Measurements from ENCODE around the gene RAB40B. TPM values are rescaled to one million over a fixed set of nuclear protein-coding genes. Genes with fewer than 3 reads are reported as not detected.

Gene RAB40B
- total RNA-seq, 2 donors from 2014 or later = 1.2 to 4.6 TPM

DNA sequence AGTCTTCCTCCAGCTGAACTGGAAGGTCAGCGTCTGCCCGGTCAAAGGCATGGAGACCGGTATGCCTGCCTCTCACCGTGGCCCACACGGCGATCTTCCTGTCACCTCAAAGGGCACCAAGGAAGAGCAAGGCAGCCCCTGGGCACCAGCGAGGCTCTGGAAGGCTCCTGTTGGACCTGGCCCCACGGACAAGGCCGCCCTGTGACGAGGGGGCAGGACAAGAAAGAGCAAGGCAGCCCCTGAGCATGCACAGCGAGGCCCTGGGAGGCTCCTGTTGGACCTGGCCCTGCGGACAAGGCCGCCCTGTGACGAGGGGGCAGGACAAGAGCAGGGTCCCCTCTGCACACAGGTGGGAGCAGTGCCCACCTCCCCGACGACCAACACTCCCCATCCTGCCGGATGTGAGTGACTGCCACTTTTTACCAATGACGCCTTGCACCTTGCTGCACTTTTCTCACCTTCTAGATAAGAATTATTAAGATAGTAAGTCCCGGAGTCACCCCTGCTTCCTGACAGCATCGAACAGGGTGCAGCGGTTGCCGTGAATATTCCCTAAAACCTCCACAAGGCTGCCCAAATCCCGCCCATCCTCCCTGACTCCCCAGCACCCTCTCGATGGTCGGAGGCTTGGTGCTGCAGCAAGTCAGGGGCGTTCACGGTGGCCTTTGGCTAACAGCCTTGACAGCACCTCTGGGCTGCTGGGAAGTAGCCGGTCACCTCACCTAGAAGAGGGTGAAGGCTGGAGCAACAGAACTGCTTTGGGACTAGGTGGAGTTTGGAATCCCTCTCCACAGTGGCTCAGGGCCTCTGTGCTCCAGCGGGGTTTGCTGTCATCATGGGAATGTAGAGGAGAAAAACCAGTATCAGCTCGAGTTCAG, 44.6 kb downstream of the RAB40B start:
- H3K27ac Mint-ChIP-seq = no peak overlapping the region
- H3K27me3 Mint-ChIP-seq (ENCODE audit: insufficient read depth) = peaks cover 10% of the 10 kb centered on the region
- H3K36me3 Mint-ChIP-seq (ENCODE audit: low read depth) = no peaks in the 10 kb centered on the region
- no peak overlapping the region for H3K9ac ChIP-seq (ENCODE audit: extremely low read depth, low read length, poor library complexity, severe bottlenecking)
- H3K27me3 ChIP-seq (ENCODE audit: control insufficient read depth, insufficient read depth, low read length, poor library complexity, severe bottlenecking) = no peaks in the 10 kb centered on the region
- no peak overlapping the region for H3K4me3 Mint-ChIP-seq
- no peaks in the 10 kb centered on the region for H3K9me3 ChIP-seq (ENCODE audit: control insufficient read depth, low read length)
- H3K27ac ChIP-seq (ENCODE audit: low read depth, low read length) = no peak overlapping the region
- DNase-seq = no peak
- no peaks in the 10 kb centered on the region for H3K36me3 ChIP-seq (ENCODE audit: control insufficient read depth, insufficient read depth, low read length)
- TF ChIP-seq, protein P1, sequence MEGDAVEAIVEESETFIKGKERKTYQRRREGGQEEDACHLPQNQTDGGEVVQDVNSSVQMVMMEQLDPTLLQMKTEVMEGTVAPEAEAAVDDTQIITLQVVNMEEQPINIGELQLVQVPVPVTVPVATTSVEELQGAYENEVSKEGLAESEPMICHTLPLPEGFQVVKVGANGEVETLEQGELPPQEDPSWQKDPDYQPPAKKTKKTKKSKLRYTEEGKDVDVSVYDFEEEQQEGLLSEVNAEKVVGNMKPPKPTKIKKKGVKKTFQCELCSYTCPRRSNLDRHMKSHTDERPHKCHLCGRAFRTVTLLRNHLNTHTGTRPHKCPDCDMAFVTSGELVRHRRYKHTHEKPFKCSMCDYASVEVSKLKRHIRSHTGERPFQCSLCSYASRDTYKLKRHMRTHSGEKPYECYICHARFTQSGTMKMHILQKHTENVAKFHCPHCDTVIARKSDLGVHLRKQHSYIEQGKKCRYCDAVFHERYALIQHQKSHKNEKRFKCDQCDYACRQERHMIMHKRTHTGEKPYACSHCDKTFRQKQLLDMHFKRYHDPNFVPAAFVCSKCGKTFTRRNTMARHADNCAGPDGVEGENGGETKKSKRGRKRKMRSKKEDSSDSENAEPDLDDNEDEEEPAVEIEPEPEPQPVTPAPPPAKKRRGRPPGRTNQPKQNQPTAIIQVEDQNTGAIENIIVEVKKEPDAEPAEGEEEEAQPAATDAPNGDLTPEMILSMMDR (conservative IDR thresholded peaks at IDR 0.05) = no peak
- no peak overlapping the region for H3K4me3 ChIP-seq (ENCODE audit: low read length)
- no peaks in the 10 kb centered on the region for H3K4me1 ChIP-seq (ENCODE audit: control insufficient read depth, insufficient read depth, low read length)
- no peaks in the 10 kb centered on the region for H3K4me1 Mint-ChIP-seq
- WGBS, 2 experiments (ENCODE audit: insufficient coverage in 1 of 2, insufficient read length in 1 of 2) = 91 to 94% methylated on average over 22 to 30 of the region's 30 CpGs
- H3K9me3 Mint-ChIP-seq = no peaks in the 10 kb centered on the region

DNA sequence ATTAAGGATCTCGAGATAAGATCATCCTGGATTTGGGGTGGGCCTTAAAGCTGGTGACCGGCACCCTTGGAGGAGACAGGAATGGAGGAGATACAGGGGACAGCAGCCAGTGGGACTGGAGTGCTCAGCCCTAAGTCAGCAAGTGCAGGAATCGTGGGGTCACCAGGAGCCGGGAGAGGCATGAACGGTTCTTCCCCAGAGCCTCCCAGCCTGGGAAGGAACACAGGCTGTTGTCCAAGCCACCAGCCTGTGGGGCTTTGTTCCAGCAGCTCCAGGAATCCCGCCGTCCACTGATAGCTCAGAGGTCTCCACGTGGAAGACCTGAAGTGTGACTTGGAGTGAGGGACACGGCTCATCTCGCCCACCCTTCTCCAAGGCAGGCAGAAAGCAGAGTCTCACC, 47.8 kb downstream of the RAB40B start:
- TF ChIP-seq, protein P1 (conservative IDR thresholded peaks at IDR 0.05) = no peak
- Mint-ChIP-seq H3K4me3 (no peak overlapping the region), H3K36me3 (ENCODE audit: low read depth) (peaks cover 2% of the 10 kb centered on the region), H3K27ac (no peak overlapping the region), H3K9me3 (no peaks in the 10 kb centered on the region), H3K4me1 (peaks cover 4% of the 10 kb centered on the region), H3K27me3 (ENCODE audit: insufficient read depth) (peaks cover 10% of the 10 kb centered on the region)
- no peaks in the 10 kb centered on the region for H3K27me3 ChIP-seq (ENCODE audit: control insufficient read depth, insufficient read depth, low read length, poor library complexity, severe bottlenecking)
- H3K36me3 ChIP-seq (ENCODE audit: control insufficient read depth, insufficient read depth, low read length) = no peaks in the 10 kb centered on the region
- H3K9me3 ChIP-seq (ENCODE audit: control insufficient read depth, low read length) = no peaks in the 10 kb centered on the region
- H3K4me3 ChIP-seq (ENCODE audit: low read length) = no peak overlapping the region
- no peaks in the 10 kb centered on the region for H3K4me1 ChIP-seq (ENCODE audit: control insufficient read depth, insufficient read depth, low read length)
- H3K27ac ChIP-seq (ENCODE audit: low read depth, low read length) = no peak overlapping the region
- no peak for DNase-seq
- H3K9ac ChIP-seq (ENCODE audit: extremely low read depth, low read length, poor library complexity, severe bottlenecking) = no peak overlapping the region
- WGBS, 2 experiments (ENCODE audit: insufficient coverage in 1 of 2, insufficient read length in 1 of 2) = 88 to 96% methylated on average over 4 to 9 of the region's 10 CpGs

GRCh38 chr17:82649501-82650261, 48.8 kb downstream of the RAB40B start:
- Mint-ChIP-seq H3K27ac (no peak overlapping the region), H3K27me3 (ENCODE audit: insufficient read depth) (peaks cover 10% of the 10 kb centered on the region), H3K36me3 (ENCODE audit: low read depth) (peaks cover 7% of the 10 kb centered on the region), H3K4me3 (peak overlapping the region; percentile 39), H3K9me3 (no peaks in the 10 kb centered on the region), H3K4me1 (peaks cover 4% of the 10 kb centered on the region)
- no peaks in the 10 kb centered on the region for H3K9me3 ChIP-seq (ENCODE audit: control insufficient read depth, low read length)
- H3K4me1 ChIP-seq (ENCODE audit: control insufficient read depth, insufficient read depth, low read length) = no peaks in the 10 kb centered on the region
- TF ChIP-seq, protein P1 (conservative IDR thresholded peaks at IDR 0.05) = no peak
- peaks cover 5% of the 10 kb centered on the region for H3K36me3 ChIP-seq (ENCODE audit: control insufficient read depth, insufficient read depth, low read length)
- DNase-seq = peak; percentile 69
- WGBS, 2 experiments (ENCODE audit: insufficient coverage in 1 of 2, insufficient read length in 1 of 2) = 89 to 92% methylated on average over 18 to 22 of the region's 22 CpGs
- no peak overlapping the region for H3K27ac ChIP-seq (ENCODE audit: low read depth, low read length)
- no peak overlapping the region for H3K9ac ChIP-seq (ENCODE audit: extremely low read depth, low read length, poor library complexity, severe bottlenecking)
- H3K27me3 ChIP-seq (ENCODE audit: control insufficient read depth, insufficient read depth, low read length, poor library complexity, severe bottlenecking) = no peaks in the 10 kb centered on the region
- H3K4me3 ChIP-seq (ENCODE audit: low read length) = no peak overlapping the region
